ENCODE data around the gene DGKG.

The DGKG gene

DNA sequence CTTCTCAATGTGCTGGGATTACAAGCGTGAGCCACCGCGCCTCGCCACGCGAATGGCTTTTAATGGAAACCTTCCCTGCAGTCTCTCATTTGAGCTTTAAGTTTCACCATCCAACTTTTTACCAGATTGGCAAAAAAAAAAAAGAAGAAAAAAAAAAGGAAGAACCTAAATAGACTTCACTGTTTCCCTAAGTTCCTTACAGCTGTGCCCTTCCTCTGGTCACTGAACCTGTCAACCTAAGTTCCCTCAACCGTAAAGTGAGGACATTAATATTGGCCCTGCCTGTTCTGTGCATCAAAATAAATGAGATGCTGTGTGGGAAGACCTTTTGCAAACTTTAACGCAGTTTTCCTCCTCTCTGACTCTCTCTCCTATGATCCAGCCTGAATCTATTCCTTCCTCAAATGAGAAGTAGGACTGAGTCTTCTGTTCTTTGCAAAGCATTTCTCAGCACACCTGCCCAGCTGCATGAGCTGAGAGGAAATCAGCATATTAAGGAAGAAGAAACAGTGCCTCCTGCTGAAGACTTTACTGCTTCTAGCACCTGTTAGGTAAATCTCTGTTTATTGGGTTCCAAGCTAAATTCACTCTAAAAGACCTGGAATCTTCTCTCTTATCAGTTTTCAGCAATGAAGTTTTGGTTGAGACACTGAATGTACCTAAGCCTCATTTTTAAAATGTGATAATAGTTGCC is 153.6 kb downstream of the DGKG start:
- DNase-seq (ENCODE audit: low read depth): no peak

DNA sequence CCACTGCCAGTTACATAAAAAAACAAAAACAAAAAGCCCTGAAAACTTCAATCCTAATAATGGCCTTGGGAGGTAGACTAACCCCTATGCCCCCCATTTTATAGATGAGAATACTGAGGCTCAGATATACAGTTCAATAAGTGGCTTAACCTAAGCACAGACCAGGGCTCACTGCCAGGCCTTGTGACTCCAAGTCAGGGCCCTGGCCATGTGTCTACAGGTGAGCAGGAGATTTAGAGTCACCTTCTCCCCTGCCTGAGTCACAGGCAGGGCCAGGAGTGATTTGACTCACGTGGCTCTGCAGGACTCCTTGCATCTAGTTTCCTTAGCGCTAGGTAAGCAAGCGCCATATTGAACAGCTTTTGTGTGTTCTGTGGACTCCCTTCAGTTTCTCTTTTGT is 154.5 kb downstream of the DGKG start:
- no peak for DNase-seq (ENCODE audit: low read depth)

DNA sequence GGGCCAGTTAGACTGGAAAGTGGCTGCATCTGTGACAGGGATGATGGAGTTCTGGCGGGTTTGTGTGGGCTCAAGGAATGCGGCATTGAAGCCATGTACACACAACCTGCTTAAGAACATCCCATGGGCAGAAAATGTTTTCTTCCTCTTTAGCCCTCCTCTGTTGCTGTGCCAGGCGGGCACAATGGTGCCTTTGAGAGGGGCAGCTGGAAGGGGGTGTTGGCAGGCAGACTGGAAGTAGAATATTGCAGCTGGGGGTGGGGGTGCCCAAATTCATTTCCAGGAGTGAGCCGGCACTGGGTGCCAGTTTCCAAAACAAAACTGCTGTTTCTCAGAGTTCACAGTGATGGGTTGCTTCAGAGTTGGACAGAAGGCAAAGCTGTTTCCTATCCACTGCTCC is 161.3 kb downstream of the DGKG start:
- DNase-seq (ENCODE audit: low read depth): no peak

DNA sequence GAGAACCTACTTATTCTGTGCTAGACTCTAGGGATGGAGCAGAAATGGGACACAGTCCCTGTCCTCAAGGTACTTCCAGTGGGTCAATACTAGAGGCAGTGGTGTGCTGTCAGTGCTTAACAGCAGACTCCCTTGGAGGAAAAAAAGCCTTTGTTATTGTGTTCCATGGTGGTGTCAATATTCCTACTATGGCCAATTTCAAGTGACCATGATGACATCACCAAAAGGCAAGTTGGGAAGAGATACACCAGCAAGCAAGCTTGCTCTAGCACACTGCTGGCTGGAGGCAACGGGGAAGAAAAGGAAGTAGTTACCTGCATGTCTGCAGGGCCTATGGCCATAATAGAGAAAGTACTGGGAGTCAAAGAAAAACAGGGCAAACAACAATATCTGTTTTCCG is 163.6 kb downstream of the DGKG start:
- DNase-seq (ENCODE audit: low read depth): no peak

DNA sequence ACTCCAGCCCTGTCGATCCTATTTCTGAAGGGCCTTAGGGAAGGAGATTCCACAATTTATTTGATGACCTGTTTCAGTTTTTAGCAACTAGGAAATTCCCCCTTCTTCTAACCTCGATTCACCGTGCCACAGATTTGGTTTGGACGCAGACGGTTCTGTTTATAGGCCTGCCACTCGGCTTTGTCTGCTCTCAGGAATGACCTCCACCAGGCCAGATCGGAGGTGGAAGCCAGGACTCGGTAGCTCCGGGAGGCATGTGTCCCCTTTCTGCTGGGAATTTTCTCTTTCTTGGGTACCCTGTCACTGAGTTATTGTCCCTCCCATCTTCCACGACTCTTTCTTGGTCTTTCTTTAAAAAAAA is 167.6 kb downstream of the DGKG start:
- DNase-seq (ENCODE audit: low read depth): no peak

DNA sequence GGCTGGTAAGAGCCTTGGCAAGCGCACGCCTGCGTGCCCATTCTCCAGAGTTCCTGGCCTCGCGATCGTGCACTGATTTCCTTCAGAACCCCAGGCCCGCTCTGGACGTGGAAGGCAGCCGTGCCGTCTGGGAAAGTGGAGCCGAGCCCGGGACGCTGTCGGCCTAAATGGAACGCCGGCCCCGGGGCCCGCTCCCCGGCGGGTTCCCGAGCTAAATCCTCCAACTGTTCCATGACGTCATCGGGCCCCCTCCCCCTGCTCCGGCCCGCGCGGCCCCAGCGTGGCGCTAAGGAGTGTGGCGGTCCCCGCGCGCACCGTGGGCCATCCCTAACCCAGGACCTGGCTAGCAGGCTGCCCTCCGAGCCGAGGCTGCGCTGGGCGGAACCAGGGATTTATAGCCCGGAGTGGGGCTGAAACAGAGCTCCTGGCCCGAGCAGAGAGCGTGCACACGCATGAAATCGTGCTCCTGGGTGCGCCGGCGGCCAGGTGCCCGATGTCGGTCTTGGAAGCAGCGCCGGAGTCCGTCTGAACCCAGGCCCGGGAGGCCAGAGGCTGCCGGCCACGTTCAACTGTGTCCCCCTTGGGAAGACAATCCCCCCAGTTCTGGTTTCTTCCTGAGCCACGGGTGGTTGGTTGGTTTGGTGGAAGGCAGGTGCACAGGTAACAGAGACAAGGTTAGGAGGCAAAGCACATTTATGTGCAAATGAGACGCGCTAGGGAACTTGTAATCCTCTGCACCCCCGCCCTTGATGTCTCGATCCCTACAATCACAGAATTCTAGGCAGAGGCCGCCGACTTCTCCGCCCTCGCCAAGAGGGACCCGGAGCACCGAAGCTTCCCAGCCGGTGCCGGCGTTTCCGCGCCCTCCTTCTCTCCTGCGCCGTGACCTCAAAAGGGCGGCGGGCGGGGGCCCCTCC is 168.2 kb downstream of the DGKG start:
- no peak for DNase-seq (ENCODE audit: low read depth)

DNA sequence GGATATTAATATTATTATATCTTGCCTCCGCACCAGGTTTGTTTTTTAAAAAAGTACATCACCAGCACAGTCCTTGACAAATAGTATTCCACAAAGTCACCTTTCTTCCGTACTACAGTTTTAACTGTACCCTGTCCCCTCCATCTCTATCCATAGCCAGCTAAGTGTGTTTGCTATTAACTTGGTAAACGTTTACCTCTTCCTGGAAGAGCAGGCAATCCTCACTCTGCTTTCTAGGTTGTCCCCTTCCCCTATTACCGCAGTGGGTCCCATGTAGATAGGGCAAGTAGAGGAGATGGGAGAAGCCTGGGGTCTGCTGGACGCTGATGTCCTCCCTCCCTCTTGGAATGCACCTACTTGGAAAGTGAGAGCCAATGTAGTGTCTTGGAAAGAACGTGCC is 169.2 kb downstream of the DGKG start:
- no peak for DNase-seq (ENCODE audit: low read depth)

DNA sequence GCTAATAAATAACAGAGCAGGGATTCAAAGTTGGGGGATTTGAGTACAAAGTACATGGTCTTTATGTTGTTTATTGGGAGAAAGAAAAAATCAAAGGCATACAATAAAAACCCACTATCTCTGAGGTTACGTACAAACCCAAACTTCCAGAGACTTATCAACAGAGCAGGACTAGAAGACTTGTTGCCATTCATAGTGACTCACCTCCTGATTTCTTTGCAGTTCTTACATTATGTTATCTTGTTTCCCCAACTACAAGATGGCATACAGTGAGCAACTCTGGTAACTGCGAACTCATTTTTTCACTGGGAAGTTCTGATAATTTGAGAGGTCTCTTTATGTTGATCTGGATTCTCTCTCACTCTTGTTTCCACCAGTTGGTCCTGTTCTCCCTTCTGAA is 172.5 kb downstream of the DGKG start:
- DNase-seq (ENCODE audit: low read depth): no peak

DNA sequence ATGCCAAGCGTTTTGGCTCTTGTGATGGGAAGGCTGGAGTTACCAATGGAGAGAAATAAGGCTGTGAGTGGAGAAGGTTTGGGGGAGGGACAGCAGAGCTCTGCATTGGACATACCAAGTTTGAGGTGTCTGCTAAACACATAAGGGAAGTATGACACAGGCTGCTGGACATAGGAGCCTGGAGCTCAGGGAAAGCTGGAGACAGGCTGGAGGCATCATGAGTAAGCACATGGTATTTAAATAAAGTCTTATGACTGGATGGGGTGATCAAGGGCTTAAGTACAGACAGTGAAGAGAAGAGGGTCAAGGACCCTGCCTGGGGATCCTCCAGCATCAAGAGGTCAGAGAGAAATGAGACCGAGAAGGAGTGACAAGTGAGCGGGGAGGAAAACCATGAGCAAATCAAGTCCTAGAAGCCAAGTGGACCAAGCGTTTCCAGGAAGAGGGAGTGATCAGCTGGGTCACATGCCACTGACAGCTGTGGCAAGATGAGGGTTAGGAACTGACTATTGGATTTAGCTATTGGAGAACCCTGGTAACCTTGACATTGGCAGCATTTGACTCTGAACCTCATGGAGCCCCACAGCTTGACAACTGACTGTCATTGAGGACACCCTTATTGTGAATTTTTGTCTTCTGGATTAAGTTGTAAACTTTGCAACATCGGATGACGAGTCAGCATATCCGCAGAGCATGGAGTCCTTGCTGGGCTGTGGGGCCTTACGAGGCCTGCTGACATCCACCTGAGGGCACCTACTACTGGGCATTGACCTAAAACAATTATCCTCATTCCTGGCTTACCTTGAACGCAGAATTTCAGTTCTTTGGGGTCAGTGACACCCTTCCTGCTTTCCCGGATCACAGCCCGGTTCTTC is 174.4 kb downstream of the DGKG start:
- no peak for DNase-seq (ENCODE audit: low read depth)

DNA sequence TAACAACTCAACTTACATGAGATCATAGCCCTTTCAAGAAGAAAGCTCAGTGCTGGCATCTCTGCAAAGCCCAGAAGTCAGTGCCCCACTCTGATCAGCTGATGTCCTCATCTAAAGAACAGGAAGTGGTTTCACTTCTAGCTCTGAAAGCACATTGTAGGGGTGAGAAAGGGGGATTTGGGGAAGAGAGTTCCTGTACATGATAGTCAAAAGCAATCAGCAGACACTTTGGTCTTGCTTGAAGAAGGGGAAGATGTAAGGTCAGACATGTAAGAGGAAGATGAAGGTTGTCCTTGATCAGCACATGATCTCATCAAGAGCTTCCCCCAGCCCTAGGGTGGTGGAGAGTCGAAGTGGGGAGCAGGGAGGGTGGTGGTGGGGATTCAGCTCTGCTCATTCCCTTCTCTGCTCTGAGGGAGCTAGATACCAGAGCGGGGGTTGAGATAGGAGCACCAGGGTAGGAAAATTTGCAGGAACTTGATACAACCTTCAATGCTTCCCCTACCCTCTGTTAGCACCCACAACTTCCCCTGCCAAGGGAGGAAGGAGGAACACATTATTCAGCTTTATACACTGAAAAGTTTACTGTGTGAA is 176.7 kb downstream of the DGKG start:
- DNase-seq (ENCODE audit: low read depth): no peak

DNA sequence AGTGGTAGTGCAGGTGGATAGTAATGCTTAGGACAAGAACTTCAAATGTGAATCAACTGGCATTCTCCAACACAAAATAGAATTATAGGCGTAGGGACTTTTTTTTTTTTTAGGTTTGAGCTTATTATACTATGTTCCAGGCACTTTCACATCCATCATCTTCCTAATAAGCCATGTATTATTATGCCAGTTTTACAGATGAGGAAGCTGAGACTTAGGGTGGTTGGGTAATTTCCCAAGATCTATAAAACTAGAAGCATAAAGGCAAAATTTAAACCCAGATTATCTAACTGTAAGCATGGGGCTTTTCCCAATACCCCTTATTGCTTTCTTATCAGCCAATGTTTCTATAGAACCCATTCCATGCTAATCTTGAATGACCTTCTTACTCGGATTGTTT is 178.0 kb downstream of the DGKG start:
- DNase-seq (ENCODE audit: low read depth): no peak

DNA sequence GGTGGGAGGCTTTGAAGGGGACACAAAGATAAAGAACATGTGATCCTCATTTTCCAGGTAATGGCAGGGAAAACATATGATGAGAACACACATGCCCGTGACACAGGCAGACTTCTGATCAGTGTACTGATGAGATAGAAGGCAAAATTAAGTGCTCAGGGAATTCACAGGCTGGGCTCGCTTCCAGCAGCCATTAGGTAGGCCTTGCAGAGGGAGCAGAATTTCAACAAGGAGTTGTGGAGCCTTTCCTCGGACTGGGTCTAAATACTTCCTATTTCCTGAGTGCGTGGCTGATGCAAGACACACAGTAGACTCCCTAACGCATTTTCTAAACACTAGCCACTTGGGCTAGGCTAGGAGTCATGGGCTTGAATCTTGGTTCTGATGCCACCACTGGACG is 179.2 kb downstream of the DGKG start:
- no peak for DNase-seq (ENCODE audit: low read depth)

DNA sequence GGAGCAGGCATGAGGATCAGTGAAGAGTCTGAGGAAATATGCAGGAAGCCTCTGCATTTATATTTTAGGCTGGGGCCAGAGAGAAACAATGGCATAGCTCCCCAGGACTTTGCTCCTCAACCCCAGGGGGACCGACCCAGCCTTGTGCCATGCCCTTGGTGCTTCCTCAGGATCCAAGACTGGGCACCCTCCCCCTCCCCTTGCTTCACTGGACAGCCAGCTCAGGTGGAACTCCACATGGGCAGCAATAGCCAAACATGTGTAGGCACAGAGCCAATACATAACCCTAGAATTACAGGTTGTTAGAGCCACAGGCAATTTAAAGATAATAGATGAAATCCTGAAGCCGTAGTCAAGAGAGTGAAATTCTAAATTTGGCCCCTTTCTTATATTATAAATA is 180.1 kb downstream of the DGKG start:
- no peak for DNase-seq (ENCODE audit: low read depth)

DNA sequence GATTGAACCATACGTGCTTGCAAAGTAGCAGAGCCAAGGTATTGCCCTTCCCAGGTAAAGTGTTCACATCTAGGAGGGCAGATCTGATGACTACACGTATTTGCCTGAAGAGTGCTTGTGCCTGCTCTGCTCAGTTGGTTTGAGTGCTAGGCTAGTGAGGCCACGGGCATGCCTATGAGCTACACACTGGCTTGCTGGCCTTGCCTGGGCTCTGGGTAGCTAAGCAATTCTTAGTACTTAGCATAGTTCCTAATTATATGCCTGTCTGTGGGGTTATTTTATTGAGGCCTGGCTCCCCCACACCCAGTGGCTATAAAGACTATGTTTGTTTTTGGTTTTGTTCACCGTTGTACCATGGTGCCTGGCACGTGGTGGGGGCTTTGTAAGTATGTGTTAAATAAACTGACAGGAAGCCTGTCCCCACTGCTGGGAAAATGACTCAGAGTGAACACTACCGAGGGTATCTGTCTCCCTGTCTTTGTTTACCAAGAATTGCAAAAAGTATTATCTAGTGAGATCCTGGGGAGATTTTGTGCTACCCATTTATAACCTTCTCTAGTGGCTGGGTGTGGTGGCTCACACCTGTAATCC is 181.0 kb downstream of the DGKG start:
- DNase-seq (ENCODE audit: low read depth): no peak

DNA sequence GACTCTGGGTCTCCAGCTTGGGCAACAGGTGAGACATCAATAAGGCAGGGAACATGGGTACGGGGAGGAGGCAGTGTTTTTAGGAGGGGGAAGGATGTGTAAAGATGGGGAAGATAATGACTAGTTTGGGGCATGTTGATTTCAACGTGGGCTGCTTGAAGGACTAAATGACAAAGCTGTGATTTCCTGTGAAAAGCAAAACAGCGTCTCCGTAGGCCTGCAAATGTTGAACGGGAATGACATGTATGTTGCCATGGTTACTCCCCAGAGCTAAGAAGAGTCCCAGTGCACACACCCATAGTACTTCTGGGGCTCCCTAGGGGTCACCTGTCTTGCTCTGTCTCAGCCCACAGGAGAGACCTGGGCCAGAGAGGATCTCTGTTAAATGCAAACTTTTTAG is 181.9 kb downstream of the DGKG start:
- no peak for DNase-seq (ENCODE audit: low read depth)

DNA sequence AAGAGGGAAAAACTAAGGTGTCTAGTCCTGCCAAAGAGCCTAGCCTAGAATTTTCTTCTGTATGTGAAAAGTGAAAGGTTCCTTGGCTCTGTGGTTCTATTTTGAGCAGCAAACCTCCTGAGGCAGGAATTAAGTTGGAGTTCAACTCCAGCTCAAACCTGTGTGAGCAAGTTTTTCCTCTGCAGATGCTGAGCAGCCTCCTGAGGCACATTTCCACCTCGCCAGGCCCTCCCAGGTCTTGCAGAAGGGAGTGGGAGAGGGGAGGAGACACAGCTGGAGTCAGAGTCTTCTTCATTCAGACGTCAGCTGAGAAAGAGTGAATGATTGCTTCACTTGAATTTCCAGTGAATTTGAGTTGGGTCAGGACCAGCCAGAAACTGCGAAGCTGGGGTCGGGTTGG is 183.6 kb downstream of the DGKG start:
- DNase-seq (ENCODE audit: low read depth): no peak

DNA sequence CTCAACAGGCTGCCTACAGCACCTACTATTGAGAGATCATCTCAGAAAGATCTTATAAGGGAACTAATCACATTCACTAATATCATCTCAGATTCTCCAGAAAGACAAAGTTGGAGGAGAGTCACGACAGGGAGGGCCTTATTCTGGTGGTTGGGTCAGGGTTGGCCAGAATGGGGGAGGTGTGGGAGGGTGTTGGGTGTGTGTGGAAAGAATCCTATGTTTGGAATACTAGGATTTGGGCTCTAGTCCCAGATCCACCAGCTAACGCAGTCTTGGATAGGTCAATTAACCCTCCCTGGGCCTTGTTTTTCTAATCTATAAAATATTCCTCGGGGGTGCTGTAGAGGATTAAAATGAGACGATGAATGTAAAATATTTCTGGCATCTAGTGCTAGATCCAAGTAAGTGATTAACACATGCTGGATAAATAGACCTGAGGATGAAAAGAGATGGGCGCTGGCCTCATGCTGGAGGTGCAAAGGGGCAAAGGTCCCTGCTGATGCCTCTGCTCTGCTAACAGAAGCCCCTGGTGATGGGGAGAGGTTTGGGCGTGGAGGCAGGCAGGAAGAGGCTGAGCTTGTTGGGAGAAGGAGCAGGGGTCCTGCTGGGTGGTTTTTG is 185.6 kb downstream of the DGKG start:
- no peak for DNase-seq (ENCODE audit: low read depth)

DNA sequence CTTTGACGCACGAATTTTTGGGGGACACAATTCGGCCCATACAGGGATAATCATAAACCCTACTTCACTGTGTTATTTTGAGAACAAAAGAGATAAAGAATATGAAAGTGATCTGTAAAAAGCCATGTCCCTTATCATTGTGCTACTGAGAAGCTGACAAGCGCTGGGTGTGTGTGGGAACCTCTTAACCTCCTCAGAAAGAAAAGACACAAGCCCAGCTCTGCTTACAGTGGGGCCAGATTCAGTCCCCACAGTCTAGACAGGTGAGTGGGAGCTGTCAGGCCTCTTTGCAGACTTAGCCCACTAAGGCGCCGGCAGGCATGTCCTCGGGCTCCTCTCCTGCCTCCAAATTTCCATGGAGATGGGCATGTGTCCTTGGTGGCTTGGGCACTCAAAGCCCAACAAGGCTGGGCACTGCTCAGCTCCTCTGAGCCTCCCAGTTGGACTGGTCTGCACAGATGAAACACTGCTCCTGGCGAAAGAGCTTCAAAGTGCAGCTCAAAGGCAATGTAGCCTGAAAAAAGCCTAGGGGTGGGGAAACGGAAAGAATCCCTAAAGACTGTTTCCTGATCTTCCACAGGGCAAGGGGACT is 188.7 kb downstream of the DGKG start:
- no peak for DNase-seq (ENCODE audit: low read depth)

DNA sequence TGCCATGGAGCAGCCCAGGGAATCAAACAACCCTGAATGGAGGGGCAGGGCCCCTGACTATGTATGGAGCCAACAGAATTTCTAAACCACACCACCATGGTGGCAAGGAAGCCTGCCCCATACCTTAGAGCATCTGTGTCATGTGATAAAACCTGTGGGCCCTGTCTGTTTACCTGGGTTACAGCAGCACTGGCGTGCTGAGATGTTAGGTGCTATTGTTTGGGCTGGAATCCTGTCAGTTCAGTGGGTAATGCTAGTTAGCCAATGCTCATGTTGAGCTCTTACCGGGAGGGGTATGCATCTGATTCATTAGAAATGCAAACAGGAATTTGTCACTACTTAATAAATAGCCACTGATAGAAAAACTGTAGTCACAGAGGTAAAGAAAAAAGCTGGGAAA is 189.7 kb downstream of the DGKG start:
- no peak for DNase-seq (ENCODE audit: low read depth)

DNA sequence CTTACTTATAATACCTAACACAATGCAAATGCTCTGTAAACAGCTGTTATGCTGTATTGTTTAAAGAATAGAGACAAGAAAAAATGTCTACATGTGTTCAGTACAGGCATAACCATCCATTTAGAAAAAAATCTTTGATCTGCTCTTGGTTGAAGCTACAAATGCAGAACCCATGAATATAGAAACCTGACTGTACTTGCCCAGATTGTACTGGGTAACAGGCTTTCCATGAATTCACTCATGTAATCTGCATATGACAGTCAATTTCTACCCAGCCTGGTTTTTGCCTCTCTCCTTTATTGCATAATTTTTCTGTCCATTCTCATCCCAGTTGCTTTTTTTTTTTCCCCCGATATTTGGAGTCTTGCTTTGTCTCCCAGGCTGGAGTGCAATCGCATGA is 190.5 kb downstream of the DGKG start:
- DNase-seq (ENCODE audit: low read depth): no peak

DNA sequence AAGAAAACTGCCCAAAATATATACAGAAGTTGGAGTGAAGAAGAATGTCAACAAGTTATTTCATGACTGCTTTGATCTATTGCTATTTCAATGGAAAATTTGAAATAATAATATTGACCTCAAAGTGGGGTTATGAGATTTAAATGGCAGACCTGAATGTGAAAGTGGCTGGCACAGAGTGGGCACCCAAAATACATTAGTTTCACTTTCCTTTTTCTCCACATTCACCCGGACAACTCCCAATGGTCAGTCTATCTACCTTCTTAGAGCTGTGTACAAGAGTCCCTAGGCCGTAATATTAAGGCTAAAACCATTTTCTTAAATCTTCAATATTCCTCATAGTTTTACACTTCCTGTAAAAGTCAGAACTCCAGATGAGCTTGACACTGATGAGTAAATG is 191.5 kb downstream of the DGKG start:
- no peak for DNase-seq (ENCODE audit: low read depth)

All from HS-27A (cell line).